HG03025 (cell line): Measurements from ENCODE around the gene EPN2.

Experiments used
- ATAC-seq: cut with Tn5 transposase; IDR thresholded peaks from one replicate; pipeline ENCODE4 v1.9.1; 2021; ENCODE audit warnings: mild to moderate bottlenecking, moderate library complexity; ENCODE audit not compliant: unreplicated experiment, low FRiP score

Gene EPN2

GRCh38 chr17:19361326-19361725 is 124.2 kb downstream of the EPN2 start:
- ATAC-seq, result no peak

GRCh38 chr17:19361944-19362276 is 124.7 kb downstream of the EPN2 start:
- no peak for ATAC-seq

- peak; percentile 67 for ATAC-seq
These were observed 125.3 kb downstream of the EPN2 start, which contains the start of gene B9D1 for GRCh38 chr17:19362277-19363113. B9D1 (minus strand) TSS chr17:19362723; CDS start chr17:19362569, 154 bp downstream.

- no peak for ATAC-seq
These were observed 125.9 kb downstream of the EPN2 start for GRCh38 chr17:19363114-19363438.

GRCh38 chr17:19363460-19364035 is 126.4 kb downstream of the EPN2 start:
- ATAC-seq, result no peak

GRCh38 chr17:19364699-19365498 is 127.7 kb downstream of the EPN2 start:
- ATAC-seq, result no peak

- ATAC-seq, result no peak
These were observed 128.3 kb downstream of the EPN2 start for GRCh38 chr17:19365499-19365817.

- no peak for ATAC-seq
These were observed 128.9 kb downstream of the EPN2 start for GRCh38 chr17:19365833-19366636.

GRCh38 chr17:19366637-19366972 is 129.4 kb downstream of the EPN2 start:
- no peak for ATAC-seq

- no peak for ATAC-seq
These were observed 131.1 kb downstream of the EPN2 start for GRCh38 chr17:19368229-19368628.

- ATAC-seq, result no peak
These were observed 132.1 kb downstream of the EPN2 start for GRCh38 chr17:19369107-19369778.

GRCh38 chr17:19369846-19370492 is 132.8 kb downstream of the EPN2 start:
- ATAC-seq, result no peak

GRCh38 chr17:19370493-19370960 is 133.4 kb downstream of the EPN2 start:
- ATAC-seq, result no peak

GRCh38 chr17:19371259-19372010 is 134.3 kb downstream of the EPN2 start:
- ATAC-seq, result no peak

GRCh38 chr17:19372011-19372370 is 134.8 kb downstream of the EPN2 start:
- no peak for ATAC-seq

GRCh38 chr17:19372439-19372838 is 135.3 kb downstream of the EPN2 start:
- ATAC-seq, result no peak

GRCh38 chr17:19372866-19373504 is 135.8 kb downstream of the EPN2 start:
- ATAC-seq, result no peak

- no peak for ATAC-seq
These were observed 137.0 kb downstream of the EPN2 start for GRCh38 chr17:19374136-19374535.

GRCh38 chr17:19375732-19376131 is 138.6 kb downstream of the EPN2 start:
- no peak for ATAC-seq
